Measurements from ENCODE around the gene GMDS. TPM values are rescaled to one million over a fixed set of nuclear protein-coding genes. Genes with fewer than 3 reads are reported as not detected.
"Not testable (repeated sequence)": the region's sequence is repeated elsewhere in the genome, so short reads cannot be mapped to it uniquely, and the experiment has no call there.

Gene GMDS
- total and polyA plus RNA-seq, 2 experiments from 2014 or later, result 3.0 to 12.6 TPM

GRCh38 chr6:1670711-1671462, 574.5 kb downstream of the GMDS start:
- no peak overlapping the region for H2AFZ ChIP-seq
- no peaks in the 10 kb centered on the region for H3F3A ChIP-seq (ENCODE audit: insufficient read depth)
- H3K27me3 ChIP-seq (replicated peaks; ENCODE audit: insufficient read depth), result 0 out of 2 replicates have a peak, but pooled peaks cover 3% of the 10 kb centered on the region
- H3K4me3 ChIP-seq, result no peak overlapping the region
- no peaks in the 10 kb centered on the region for H3K36me3 ChIP-seq (ENCODE audit: low read depth)
- no peaks in the 10 kb centered on the region for H3K9me3 ChIP-seq (ENCODE audit: low read depth)
- H3K4me1 ChIP-seq (ENCODE audit: insufficient read depth), result no peaks in the 10 kb centered on the region
- H3K4me2 ChIP-seq (ENCODE audit: unreplicated experiment), result no peak overlapping the region
- no peaks in the 10 kb centered on the region for H4K20me1 ChIP-seq (ENCODE audit: insufficient read depth)
- DNase-seq, result no peak
- H3K79me2 ChIP-seq (ENCODE audit: insufficient read depth), result no peaks in the 10 kb centered on the region
- no peaks in the 10 kb centered on the region for H3K9me2 ChIP-seq (ENCODE audit: insufficient read depth)
- in situ Hi-C loops (cut with MboI), result no loop called here
- WGBS, 2 experiments (ENCODE audit: low coverage in 1 of 2, low lambda C conversion rate in 2 of 2, missing lambda C conversion rate in 2 of 2), result 83 to 84% methylated on average over 16 of the region's 16 CpGs
- TF ChIP-seq EZH2 (IDR thresholded peaks at IDR 0.05; ENCODE audit: insufficient read depth, poor library complexity, severe bottlenecking) (no peak), EZH2phosphoT487 (IDR thresholded peaks at IDR 0.05; ENCODE audit: insufficient read depth, low read depth) (no peak)
- H3K27ac ChIP-seq, result no peak overlapping the region
- H3K9ac ChIP-seq, result no peak overlapping the region

- no peak overlapping the region for H3K4me2 ChIP-seq (ENCODE audit: unreplicated experiment)
- 82 to 84% methylated on average over 11 of the region's 11 CpGs for WGBS, 2 experiments (ENCODE audit: low coverage in 1 of 2, low lambda C conversion rate in 2 of 2, missing lambda C conversion rate in 2 of 2)
- no peaks in the 10 kb centered on the region for H3F3A ChIP-seq (ENCODE audit: insufficient read depth)
- 0 out of 2 replicates have a peak, but pooled peaks cover 3% of the 10 kb centered on the region for H3K27me3 ChIP-seq (replicated peaks; ENCODE audit: insufficient read depth)
- no peak for DNase-seq
- H3K27ac ChIP-seq, result no peak overlapping the region
- no peaks in the 10 kb centered on the region for H3K9me2 ChIP-seq (ENCODE audit: insufficient read depth)
- no peak overlapping the region for H3K4me3 ChIP-seq
- no peak for TF ChIP-seq EZH2phosphoT487 (IDR thresholded peaks at IDR 0.05; ENCODE audit: insufficient read depth, low read depth)
- H3K9ac ChIP-seq, result no peak overlapping the region
- H3K4me1 ChIP-seq (ENCODE audit: insufficient read depth), result no peaks in the 10 kb centered on the region
- no peaks in the 10 kb centered on the region for H3K9me3 ChIP-seq (ENCODE audit: low read depth)
- H4K20me1 ChIP-seq (ENCODE audit: insufficient read depth), result no peaks in the 10 kb centered on the region
- H3K36me3 ChIP-seq (ENCODE audit: low read depth), result no peaks in the 10 kb centered on the region
- no peaks in the 10 kb centered on the region for H3K79me2 ChIP-seq (ENCODE audit: insufficient read depth)
- no peak overlapping the region for H2AFZ ChIP-seq
- in situ Hi-C loops (cut with MboI), result no loop called here
Observed at GRCh38 chr6:1669996-1670395, 575.4 kb downstream of the GMDS start.

GRCh38 chr6:1668456-1668855, 576.9 kb downstream of the GMDS start:
- H3K9me3 ChIP-seq (ENCODE audit: low read depth); H3K9ac ChIP-seq; H3K79me2 ChIP-seq (ENCODE audit: insufficient read depth); H3K36me3 ChIP-seq (ENCODE audit: low read depth); H3K9me2 ChIP-seq (ENCODE audit: insufficient read depth); DNase-seq; H4K20me1 ChIP-seq (ENCODE audit: insufficient read depth); H3K27me3 ChIP-seq (replicated peaks; ENCODE audit: insufficient read depth); in situ Hi-C loops (cut with MboI); H3F3A ChIP-seq (ENCODE audit: insufficient read depth); H3K4me3 ChIP-seq; H3K4me1 ChIP-seq (ENCODE audit: insufficient read depth); H3K27ac ChIP-seq; H2AFZ ChIP-seq; H3K4me2 ChIP-seq (ENCODE audit: unreplicated experiment): not testable (repeated sequence)
- WGBS, 2 experiments (ENCODE audit: low coverage in 1 of 2, low lambda C conversion rate in 2 of 2, missing lambda C conversion rate in 2 of 2), result 83 to 88% methylated on average over 5 of the region's 5 CpGs

- no peak overlapping the region for H2AFZ ChIP-seq
- no peak overlapping the region for H3K4me3 ChIP-seq
- H3K4me2 ChIP-seq (ENCODE audit: unreplicated experiment), result no peak overlapping the region
- no peak for TF ChIP-seq EZH2 (IDR thresholded peaks at IDR 0.05; ENCODE audit: insufficient read depth, poor library complexity, severe bottlenecking)
- no peak for TF ChIP-seq EZH2phosphoT487 (IDR thresholded peaks at IDR 0.05; ENCODE audit: insufficient read depth, low read depth)
- no peaks in the 10 kb centered on the region for H3K79me2 ChIP-seq (ENCODE audit: insufficient read depth)
- H3K9me2 ChIP-seq (ENCODE audit: insufficient read depth), result no peaks in the 10 kb centered on the region
- DNase-seq, result no peak
- 0 out of 2 replicates have a peak, but pooled peaks cover 2% of the 10 kb centered on the region for H3K4me1 ChIP-seq (ENCODE audit: insufficient read depth)
- H3K27me3 ChIP-seq (replicated peaks; ENCODE audit: insufficient read depth), result no peaks in the 10 kb centered on the region
- WGBS, 2 experiments (ENCODE audit: low coverage in 1 of 2, low lambda C conversion rate in 2 of 2, missing lambda C conversion rate in 2 of 2), result 92 to 93% methylated on average over 4 of the region's 4 CpGs
- in situ Hi-C loops (cut with MboI), result no loop called here
- no peak overlapping the region for H3K9ac ChIP-seq
- H3K36me3 ChIP-seq (ENCODE audit: low read depth), result no peaks in the 10 kb centered on the region
- no peaks in the 10 kb centered on the region for H4K20me1 ChIP-seq (ENCODE audit: insufficient read depth)
- no peak overlapping the region for H3K27ac ChIP-seq
- H3F3A ChIP-seq (ENCODE audit: insufficient read depth), result peaks cover 3% of the 10 kb centered on the region; the same call in 1 of the 2 replicates
- no peaks in the 10 kb centered on the region for H3K9me3 ChIP-seq (ENCODE audit: low read depth)
Observed at GRCh38 chr6:1667805-1668175, 577.6 kb downstream of the GMDS start.
